Spleen (tissue), 11 donors: Measurements from ENCODE around the gene IPO4. TPM values are rescaled to one million over a fixed set of nuclear protein-coding genes. Genes with fewer than 3 reads are reported as not detected.

Source experiments
- DNase-seq: peaks from one replicate; pipeline ENCODE4 v3.0.0-alpha.2; 2020
- H3K27ac ChIP-seq, 8 donors: fragments of 200-600 bp; sonication (generic) in 7 of 8; 1 replicate in 4 of 8; 2 replicates in 4 of 8; pipeline versions ENCODE4 v1.5.0 to v1.8.0; 2016 to 2021; ENCODE audit warnings: inconsistent platforms in 4 of 8, mild to moderate bottlenecking in 4 of 8, moderate library complexity in 1 of 8
- H3K27me3 ChIP-seq, 7 donors: fragments of 200-600 bp; sonication (generic) in 6 of 7; replicated peaks in 1 of 7; 1 replicate in 4 of 7; 2 replicates in 3 of 7; pipeline versions ENCODE4 v1.5.0 to v1.8.0; 2016 to 2021; ENCODE audit warnings: inconsistent platforms in 3 of 7, mild to moderate bottlenecking in 1 of 7
- H3K36me3 ChIP-seq, 6 donors: fragments of 200-600 bp; sonication (generic) in 5 of 6; 1 replicate in 4 of 6; 2 replicates in 2 of 6; pipeline versions ENCODE4 v1.5.0 to v1.8.0; 2016 to 2021; ENCODE audit warnings: inconsistent platforms in 2 of 6
- H3K4me1 ChIP-seq, 6 donors: fragments of 200-600 bp; sonication (generic) in 5 of 6; 1 replicate in 3 of 6; 2 replicates in 3 of 6; pipeline versions ENCODE4 v1.5.0 to v1.8.0; 2016 to 2021; ENCODE audit warnings: inconsistent platforms in 3 of 6
- H3K4me3 ChIP-seq, 8 donors: fragments of 200-600 bp; sonication (generic) in 7 of 8; 1 replicate in 4 of 8; 2 replicates in 4 of 8; pipeline versions ENCODE4 v1.5.0 to v1.8.0; 2016 to 2021; ENCODE audit warnings: inconsistent platforms in 4 of 8, mild to moderate bottlenecking in 4 of 8, moderate library complexity in 2 of 8
- H3K9me3 ChIP-seq, 8 donors: fragments of 200-600 bp; sonication (generic) in 7 of 8; 1 replicate in 4 of 8; 2 replicates in 4 of 8; pipeline versions ENCODE4 v1.5.0 to v1.8.0; 2016 to 2021; ENCODE audit warnings: inconsistent platforms in 4 of 8
- CTCF ChIP-seq, 11 experiments: fragments of 200-600 bp in 7 of 11; fragments of 450-650 bp in 4 of 11; sonication (generic) in 4 of 11; IDR thresholded peaks in 8 of 11; conservative IDR thresholded peaks in 3 of 11; 1 replicate in 7 of 11; 2 replicates in 4 of 11; pipeline versions ENCODE4 v1.4.0 to v1.8.0; 2016 to 2021; ENCODE audit warnings: antibody characterized with exemption in 11 of 11, inconsistent platforms in 4 of 11, mild to moderate bottlenecking in 1 of 11
- POLR2A ChIP-seq, 3 donors: fragments of 450-650 bp; IDR thresholded peaks; one replicate each; pipeline ENCODE4 v1.5.1; 2017; ENCODE audit warnings: antibody characterized with exemption in 3 of 3, mild to moderate bottlenecking in 1 of 3
- POLR2AphosphoS5 ChIP-seq, 3 donors: sonication (generic); formaldehyde crosslinking; IDR thresholded peaks; one replicate each; pipeline ENCODE4 v1.5.1; 2017; ENCODE audit warnings: antibody characterized with exemption in 3 of 3
- WGBS, 5 donors: extraction: QIAGEN DNeasy Blood & Tissue Kit in 3 of 5; methylation state at CpG; one replicate each; pipeline versions ENCODE4 v1.1.5 to v1.1.7; 2013 to 2018; 5-methylcytosine and 5-hydroxymethylcytosine counted together
- intact Hi-C: fragments of 100-400 bp; cut with DNase I; formaldehyde crosslinking; loops from one replicate; pipeline ENCODE4 v1.15.0; 2023; ENCODE audit warnings: low total_unique reads
- polyA plus RNA-seq, 3 donors: library from polyadenylated mRNA; stranded (reverse); fragments of 200-250 nt; gene quantifications; one replicate each; pipeline ENCODE4 v1.2.1, GENCODE V29; 2013
- total RNA-seq, 7 donors: library from RNA; depleted of rRNA in 3 of 7; stranded (reverse); fragments of >200 nt in 3 of 7; fragmentation: NEBNext Ultra II Directional in 4 of 7; extraction: Animal tissue kit (Norgen Biotek cat#: 25700) in 4 of 7; gene quantifications; one replicate each; pipeline versions ENCODE4 v1.1.0 to v1.2.1, GENCODE V29; 2016 to 2021
- donor health status: healthy with polysubstance abuse.
- donor health status: DM: no; HTN: no; CAD: no; lungs with moderate emphysema.
- donor health status: DM: no; HTN: no; CAD: no.
- donor health status: Bipolar disorder and iron deficiency.
- donor health status: healthy.
- donor health status: DM: no; HTN: no; CAD: no.
- donor health status: DM: yes; HTN: yes; CAD: no.

Gene IPO4
- total and polyA plus RNA-seq, 10 donors: 10.0 to 49.7 (median 21.5) TPM

GRCh38 chr14:24159777-24160498, 28.7 kb downstream of the IPO4 start:
- peak; percentile 80 for DNase-seq
- Histone ChIP-seq H3K27me3 (no peaks in the 10 kb centered on the region), H3K36me3 (peaks cover 16 to 91% (median 76%) of the 10 kb centered on the region in 6 donors), H3K9me3 (no peaks in the 10 kb centered on the region), H3K4me3 (no peak overlapping the region), H3K4me1 (peaks cover 31 to 87% (median 64%) of the 10 kb centered on the region in 6 donors), H3K27ac (peak overlapping the region; percentile 92 to 99 (median 97))
- WGBS, 5 donors: 91 to 96% (median 95%) methylated on average over 11 of the region's 11 CpGs
- intact Hi-C loops: no loop called here
- TF ChIP-seq CTCF (IDR thresholded peaks at IDR 0.05 in 8 of 11, conservative IDR thresholded peaks at IDR 0.05 in 3 of 11): no peak
- TF ChIP-seq POLR2AphosphoS5 (IDR thresholded peaks at IDR 0.05): peak in 2 of 3 donors; percentile 21 to 35

- DNase-seq: no peak
- intact Hi-C loops: no loop called here
- Histone ChIP-seq H3K9me3 (no peaks in the 10 kb centered on the region), H3K36me3 (peaks cover 0 to 91% (median 77%) of the 10 kb centered on the region in 6 donors), H3K27ac (peak overlapping the region in 7 of 8 donors; percentile 4 to 84 (median 69)), H3K27me3 (no peaks in the 10 kb centered on the region), H3K4me3 (no peak overlapping the region), H3K4me1 (peaks cover 10 to 66% (median 37%) of the 10 kb centered on the region in 6 donors)
- TF ChIP-seq POLR2AphosphoS5 (IDR thresholded peaks at IDR 0.05) (peak; percentile 41 to 79 (median 64)), POLR2A (IDR thresholded peaks at IDR 0.05) (no peak)
- WGBS, 5 donors: 77 to 88% (median 80%) methylated on average over 12 of the region's 12 CpGs
These were observed 31.3 kb downstream of the IPO4 start for GRCh38 chr14:24157331-24157730.

- TF ChIP-seq CTCF (IDR thresholded peaks at IDR 0.05 in 8 of 11, conservative IDR thresholded peaks at IDR 0.05 in 3 of 11) (no peak), POLR2A (IDR thresholded peaks at IDR 0.05) (no peak), POLR2AphosphoS5 (IDR thresholded peaks at IDR 0.05) (no peak)
- Histone ChIP-seq H3K4me1 (peaks cover 8 to 61% (median 33%) of the 10 kb centered on the region in 6 donors), H3K36me3 (peaks cover 0 to 91% (median 82%) of the 10 kb centered on the region in 6 donors), H3K27ac (peak overlapping the region in 7 of 8 donors; percentile 21 to 84 (median 69)), H3K9me3 (no peaks in the 10 kb centered on the region), H3K4me3 (no peak overlapping the region), H3K27me3 (no peaks in the 10 kb centered on the region)
- no peak for DNase-seq
- 86 to 93% (median 87%) methylated on average over 1 of the region's 1 CpG for WGBS, 5 donors
- intact Hi-C loops: no loop called here
These were observed 31.8 kb downstream of the IPO4 start for GRCh38 chr14:24156840-24157239.

DNA sequence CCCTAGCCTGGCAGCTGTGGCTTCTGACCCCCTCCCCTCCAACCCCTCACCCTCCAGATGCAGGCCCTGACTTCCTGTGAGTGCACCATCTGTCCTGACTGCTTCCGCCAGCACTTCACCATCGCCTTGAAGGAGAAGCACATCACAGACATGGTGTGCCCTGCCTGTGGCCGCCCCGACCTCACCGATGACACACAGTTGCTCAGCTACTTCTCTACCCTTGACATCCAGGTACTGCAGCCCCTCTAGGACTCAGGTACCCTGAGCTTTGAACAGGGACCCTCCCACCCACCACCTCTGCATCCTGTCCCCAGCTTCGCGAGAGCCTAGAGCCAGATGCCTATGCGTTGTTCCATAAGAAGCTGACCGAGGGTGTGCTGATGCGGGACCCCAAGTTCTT, 33.5 kb downstream of the IPO4 start:
- no peak overlapping the region for H3K4me3 ChIP-seq
- intact Hi-C loops: no loop called here
- DNase-seq: peak; percentile 54

More for the DNA sequence above, 33.5 kb downstream of the IPO4 start:
- Histone ChIP-seq H3K36me3 (peaks cover 6 to 100% (median 93%) of the 10 kb centered on the region in 6 donors), H3K4me1 (peaks cover 0 to 65% (median 31%) of the 10 kb centered on the region in 6 donors), H3K27me3 (no peaks in the 10 kb centered on the region), H3K27ac (peak overlapping the region in 6 of 8 donors; percentile 64 to 84 (median 69)), H3K9me3 (no peaks in the 10 kb centered on the region)
- 89 to 93% (median 91%) methylated on average over 10 of the region's 10 CpGs for WGBS, 5 donors
- TF ChIP-seq POLR2A (IDR thresholded peaks at IDR 0.05) (no peak), CTCF (IDR thresholded peaks at IDR 0.05 in 8 of 11, conservative IDR thresholded peaks at IDR 0.05 in 3 of 11) (no peak), POLR2AphosphoS5 (IDR thresholded peaks at IDR 0.05) (peak in 2 of 3 donors; percentile 22 to 35)
